UCSD-AML1 (cell line): Measurements from ENCODE around the gene B3GNT3.

Experiments used
- DNase-seq: peaks from one replicate; lab custom pipeline; 2025; ENCODE audit not compliant: unreplicated experiment; lab: John Stamatoyannopoulos, UW

Gene B3GNT3, protein sequence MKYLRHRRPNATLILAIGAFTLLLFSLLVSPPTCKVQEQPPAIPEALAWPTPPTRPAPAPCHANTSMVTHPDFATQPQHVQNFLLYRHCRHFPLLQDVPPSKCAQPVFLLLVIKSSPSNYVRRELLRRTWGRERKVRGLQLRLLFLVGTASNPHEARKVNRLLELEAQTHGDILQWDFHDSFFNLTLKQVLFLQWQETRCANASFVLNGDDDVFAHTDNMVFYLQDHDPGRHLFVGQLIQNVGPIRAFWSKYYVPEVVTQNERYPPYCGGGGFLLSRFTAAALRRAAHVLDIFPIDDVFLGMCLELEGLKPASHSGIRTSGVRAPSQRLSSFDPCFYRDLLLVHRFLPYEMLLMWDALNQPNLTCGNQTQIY

DNA sequence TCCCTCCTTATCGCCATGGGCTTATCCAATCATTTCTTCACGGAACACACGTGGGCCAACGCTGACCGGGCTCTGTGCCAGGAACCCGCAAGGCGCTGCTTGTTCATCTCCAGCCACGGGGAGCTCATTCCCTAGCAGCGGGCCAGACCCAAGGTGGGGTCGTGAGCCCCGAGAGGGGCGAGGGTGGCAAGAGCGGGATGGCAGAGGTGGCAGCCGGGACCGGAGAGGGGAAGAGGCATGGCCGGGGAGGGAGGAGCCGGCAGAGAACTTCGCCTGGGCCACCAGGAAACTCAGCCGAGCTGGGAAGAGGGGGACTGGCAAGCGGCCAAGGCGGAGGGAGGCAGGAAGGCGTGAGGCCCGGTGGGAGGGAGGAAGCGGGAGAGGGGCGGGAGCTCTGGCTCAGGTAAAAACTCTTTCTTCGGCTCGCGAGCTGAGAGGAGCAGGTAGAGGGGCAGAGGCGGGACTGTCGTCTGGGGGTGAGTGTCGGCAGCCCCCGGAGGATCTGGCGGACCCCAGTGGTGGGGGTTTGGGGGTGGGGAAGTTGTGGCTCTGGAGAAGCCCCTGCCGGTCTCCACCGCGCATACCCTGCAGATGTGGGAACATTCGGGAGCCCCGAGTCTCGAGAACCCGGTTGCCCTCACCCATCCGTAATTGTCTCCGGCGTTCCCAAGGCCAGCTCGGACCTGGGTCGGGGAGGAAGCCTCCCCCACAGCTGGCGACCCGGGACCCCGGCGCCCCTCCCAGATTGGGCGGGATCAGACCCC is at the start of gene B3GNT3:
B3GNT3 (plus strand) TSS at position 408 of the 764 bp plus-strand sequence. CDS start 12,670 bp downstream, outside the sequence.
- DNase-seq = peak; percentile 70

DNA sequence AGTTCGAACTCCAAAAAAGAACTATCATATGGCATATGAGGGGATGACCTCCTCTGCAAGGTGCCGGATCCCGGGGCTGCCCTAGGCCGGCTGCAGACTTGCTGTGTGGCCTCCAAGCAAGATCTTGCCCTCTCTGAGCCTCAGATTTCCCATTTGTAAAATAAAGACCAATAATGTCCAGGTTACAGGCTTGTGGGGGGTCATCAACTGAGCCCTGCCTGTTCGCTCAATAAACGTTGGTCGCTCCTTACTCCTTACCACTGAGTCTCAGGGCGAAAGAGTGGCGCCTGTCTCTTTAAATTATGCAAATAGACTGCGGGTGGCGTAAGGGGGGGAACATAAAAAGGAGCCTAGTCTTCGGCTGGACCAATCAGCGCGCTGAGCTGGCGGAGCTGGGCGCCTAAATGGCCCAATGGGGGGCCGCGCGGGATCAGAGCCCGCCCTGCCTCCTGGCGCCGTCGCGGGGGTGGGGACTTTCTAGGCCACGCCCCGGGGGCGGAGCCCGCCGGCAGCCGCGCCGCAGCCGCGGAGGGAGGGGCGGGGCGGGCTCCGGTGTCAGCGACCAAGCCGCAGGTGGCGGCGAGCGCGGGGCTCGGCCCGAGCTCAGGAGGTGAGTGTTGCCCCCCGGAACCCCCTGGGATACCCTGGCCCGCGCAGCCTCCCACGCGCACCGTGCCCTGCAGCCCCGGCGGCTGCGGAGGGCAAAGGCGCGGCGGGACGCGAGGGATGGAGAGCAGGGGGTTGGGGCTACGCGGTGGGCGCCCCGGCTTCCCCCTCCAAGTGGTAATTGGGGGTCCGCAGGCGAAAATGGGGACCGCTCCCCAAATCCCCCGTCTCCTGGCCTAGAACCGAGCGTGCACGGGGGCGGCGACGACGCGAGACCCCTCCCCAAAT is 47.5 kb upstream of the B3GNT3 start:
- peak; percentile 95 for DNase-seq

DNA sequence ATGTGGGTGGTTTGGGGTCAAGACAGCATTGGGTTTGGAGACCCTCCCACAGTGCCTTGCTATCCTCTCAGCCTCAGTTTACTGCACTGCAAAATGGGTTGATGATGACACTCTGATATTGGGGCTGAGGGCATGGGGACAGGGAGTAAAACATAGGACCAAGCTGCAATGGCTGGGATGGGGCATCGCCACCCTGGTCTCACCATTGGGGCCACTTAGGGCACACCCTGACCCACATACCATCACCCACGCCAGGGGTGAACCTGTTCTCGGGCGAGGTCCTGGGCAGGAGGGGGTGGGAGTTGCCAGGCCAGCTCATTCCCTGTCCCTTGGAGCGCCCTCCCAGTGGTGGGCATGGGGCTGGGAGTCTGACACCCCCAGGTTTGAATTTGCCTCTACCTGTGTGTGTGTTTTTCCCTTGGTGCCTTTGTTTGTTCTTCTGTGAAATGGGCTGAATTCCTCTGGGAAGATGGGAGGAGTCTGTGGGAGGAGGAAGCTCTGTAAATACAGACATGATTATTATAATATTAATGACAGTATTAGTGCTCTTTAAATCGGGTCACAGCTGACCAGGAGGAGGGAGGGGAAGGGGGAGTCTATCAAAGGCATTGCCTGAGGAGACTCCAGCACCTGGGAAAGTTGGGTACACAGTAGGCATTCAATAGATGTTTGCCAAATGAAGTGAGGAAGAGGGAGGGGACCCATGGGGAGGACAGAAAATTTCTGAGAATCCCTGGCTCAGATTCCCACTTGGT is 45.9 kb upstream of the B3GNT3 start:
- no peak for DNase-seq

DNA sequence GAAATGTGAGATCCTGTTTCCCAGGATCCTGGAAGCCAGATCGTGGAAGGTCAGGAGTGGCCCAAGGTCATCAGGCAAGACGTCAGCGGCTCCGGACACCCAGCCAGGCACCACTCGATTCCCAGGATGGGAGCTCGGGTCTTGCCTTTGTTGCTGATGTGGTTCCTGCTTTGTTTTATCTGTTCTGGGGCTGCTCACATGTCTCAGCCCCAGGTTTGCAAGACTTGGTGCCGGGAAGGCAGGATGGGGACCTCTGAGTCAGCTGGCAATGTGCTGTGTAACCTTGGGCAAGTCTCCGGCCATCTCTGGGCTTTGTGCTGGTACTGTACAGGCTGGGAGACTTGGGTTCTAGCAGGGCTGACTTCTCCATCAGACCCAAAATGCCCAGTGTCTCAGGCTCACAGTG is 45.0 kb upstream of the B3GNT3 start:
- DNase-seq = no peak

DNA sequence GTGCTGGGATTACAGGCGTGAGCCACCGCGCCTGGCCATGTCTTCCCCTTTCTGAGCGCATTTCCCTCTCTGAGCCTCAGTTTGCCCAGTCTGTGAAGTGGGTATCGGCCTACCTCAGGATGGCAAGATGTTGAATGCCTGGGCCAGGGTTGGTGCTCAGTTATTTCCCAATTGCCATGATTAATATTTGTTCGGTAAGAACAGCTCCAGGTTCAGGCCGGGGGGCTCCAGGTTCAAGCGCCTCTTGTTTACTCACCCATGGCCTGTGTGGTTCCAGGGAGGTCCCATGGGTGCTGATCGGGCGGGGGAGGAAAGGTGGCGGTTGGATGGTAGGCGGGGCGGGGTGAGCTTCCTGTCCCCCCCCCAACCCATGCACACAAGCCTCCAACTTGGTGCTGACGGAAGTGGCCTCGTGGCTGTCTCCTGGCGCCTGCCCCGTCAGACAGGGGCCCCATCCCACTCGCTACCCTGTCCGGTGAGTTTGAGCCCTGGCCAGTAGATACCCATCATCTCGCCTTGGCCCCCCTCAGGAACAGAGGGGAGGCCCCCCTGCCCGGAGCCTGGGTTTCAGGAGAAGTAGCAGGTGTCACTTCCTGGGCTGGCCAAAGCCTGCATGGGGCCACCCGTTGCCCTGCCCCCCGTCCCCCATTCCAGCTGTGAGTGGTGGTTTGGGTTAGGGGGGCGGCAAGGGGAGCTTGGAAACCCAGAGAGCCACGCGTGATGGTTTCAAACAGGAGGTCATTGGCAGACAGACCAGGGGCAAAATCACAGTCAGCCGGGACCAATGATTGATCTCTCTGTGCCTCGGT is 43.6 kb upstream of the B3GNT3 start, which contains the start of gene FCHO1:
FCHO1 (plus strand) TSS at position 375 of the 809 bp plus-strand sequence. CDS start 3,688 bp downstream, outside the sequence.
- DNase-seq = peak; percentile 83

DNA sequence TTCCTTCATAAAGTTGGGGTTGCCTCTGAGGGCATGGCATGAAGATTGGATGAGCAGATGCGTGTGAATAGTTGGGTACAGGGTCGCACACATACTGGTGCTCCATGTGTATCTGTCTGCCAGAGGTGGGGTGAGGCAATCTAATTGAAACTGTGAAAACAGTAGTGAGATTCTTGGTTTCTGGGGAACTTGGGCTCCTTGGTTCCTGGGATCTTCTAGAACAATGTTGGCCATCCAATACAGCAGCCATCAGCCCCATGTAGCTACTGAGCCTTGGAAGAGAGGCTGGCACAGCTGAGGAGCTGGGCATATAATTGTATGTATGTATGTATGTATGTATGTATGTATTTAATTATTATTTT is 43.0 kb upstream of the B3GNT3 start:
- DNase-seq = no peak

DNA sequence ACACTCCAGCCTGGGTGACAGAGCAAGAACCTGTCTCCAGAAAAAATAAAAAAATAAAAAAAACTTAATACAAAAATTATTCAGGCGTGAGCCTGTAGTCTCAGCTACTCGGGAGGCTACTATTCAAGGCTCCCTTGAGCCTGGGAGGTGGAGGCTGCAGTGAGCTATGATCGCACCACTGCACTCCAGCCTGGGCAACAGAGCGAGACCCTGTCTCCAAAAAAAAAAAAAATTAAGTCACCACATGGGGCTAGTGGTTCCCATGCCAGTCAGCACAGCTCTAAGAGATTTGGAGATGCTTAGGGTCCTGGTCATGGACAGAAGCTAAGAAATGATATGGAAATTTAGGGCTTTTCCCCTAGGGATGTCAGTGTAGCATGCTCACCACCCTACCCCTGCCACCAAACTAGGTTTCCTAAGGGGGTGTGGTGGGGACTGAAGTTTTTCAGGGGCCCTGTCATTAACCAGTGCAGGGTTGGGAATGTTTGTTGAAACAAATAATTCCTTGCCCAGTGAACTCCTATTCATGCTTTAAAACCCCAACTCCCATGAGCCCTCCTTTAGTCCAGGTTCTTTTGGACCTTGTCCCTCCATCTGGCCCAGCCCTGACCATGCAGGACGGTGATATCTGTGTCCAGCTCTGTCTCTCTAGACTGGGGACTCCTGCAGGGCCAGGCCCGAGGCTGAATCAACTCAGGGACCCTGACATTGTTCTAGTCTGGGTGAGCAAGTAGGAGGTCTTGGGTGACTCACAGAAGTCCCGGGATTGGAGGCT is 41.9 kb upstream of the B3GNT3 start:
- DNase-seq = no peak

DNA sequence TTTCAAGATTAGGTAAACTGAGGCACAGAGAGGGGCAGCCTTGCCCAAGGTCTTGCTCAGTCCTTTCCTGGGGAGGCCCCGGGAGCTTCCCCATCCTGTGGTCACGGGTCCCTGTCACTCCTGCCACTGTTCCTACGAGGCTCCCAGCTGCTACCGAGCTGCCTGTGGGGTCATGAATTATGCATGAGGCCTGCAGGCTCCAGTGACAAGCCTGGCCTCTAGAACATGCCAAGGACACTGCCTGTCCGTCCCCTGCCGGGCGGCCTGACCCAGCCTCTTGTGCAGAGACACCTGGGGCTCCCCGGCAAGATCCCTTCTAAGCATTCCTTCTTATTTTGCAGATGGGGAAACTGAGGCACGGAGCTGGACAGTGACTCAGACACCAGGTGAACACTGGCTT is 41.0 kb upstream of the B3GNT3 start:
- no peak for DNase-seq

DNA sequence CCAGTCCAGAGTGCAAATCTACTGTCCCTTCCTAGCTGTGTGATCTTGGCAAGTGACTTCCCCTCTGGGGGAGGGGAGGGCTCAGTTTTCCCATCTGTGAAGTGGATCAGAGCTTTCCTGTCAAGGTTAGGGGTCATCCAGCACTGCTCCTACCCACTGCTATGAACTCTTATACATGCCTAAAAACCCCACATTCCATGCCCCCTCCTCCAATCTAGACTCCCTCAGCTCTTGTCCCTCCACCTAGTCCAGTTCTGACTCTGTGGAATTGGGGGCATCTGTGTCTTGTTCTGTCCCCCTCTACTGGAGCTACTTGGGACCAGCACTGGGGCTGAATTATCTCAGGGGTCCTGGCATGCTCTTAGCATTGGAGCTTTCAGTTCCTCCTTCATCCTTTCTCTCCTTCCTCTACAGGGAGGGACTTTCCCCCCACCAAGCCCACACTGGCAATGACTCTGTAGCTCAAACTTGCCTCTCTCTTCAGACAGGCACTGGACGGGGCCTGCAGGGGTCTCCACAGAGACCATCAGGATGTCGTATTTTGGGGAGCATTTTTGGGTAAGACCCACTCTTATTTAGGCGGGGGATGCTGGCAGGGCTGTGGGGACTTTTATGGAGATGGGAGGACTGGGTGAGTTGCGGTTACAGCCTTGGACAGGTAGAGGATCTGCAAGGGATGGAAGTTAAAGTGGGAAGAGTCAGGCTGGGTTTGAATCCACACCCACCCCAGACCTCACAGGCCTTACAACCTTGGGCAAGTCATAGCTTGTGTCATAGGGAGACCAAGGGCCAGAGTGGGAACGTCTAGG is 40.1 kb upstream of the B3GNT3 start:
- DNase-seq = no peak

DNA sequence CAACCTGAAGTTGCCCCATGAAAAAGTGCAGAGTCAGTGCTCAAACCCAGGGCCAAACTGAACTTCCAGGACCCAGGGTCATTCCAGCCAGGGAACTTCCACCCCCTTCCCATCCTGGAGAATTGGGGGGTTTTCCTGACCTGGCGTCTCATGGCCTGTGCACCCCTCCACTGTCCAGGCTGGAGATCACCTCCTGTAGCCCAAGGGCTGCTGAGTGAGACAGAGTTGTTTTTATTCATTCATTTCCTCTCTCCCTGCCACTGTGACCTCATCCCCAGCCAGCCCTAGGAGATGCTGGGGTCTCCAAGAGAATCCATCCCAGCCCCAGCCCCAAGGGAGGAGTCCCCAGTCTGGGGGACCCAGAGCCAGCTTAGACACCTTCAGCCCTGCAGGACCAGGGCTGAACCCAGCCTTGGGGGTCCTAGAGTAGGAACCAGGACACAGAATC is 39.5 kb upstream of the B3GNT3 start:
- DNase-seq = no peak

DNA sequence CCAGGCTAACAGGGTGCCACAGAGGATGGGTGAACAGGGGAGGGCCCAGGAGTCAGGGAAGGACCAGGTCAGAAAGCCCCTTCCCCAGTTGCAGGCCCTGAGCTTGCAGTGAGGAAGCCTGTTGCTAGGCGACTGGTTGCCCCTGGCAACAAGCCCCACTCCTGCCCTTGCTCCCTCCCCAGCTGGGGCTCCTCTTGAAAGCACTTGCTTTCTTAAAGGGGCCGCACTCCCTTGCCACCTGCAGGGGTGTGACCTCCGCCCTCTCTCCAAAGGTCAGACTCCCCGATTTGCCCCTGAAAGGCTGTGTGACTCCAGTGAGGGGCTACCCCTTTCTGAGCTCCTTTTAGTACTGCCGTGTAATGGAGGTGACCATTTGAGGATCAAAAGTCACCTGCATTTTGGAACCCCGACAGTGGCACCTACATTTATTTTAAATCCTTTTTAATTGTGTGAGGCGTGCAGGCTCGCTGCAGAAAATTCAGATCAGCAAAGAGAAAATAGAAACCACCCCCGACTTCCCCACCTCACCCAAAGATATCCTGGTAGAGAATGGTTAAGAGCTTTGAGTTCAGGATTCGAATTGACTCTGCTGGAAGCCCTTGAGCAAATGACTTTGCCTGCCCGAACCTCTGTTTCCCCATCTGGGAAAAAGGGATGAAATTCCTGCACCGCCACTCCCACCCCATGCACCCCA is 38.8 kb upstream of the B3GNT3 start:
- DNase-seq = no peak

DNA sequence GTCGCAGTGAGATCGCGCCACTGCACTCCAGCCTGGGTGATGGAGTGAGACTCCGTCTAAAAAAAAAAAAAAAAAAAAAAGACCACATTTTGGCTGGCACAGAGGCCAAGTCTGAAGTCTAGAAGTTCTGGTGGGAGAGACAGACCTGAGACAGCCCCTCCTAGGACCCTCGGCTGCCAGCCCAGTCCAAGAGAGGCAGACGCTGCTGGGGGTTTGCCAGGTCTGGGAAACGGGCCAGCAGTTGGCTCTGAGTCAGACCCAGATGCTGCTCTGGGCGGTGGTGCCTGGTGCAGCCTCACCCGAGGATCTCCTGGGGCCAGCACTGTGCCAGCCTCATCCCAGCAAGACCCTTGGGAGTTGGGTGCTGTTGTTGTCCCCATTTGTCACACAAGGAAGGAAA is 37.8 kb upstream of the B3GNT3 start:
- no peak for DNase-seq

DNA sequence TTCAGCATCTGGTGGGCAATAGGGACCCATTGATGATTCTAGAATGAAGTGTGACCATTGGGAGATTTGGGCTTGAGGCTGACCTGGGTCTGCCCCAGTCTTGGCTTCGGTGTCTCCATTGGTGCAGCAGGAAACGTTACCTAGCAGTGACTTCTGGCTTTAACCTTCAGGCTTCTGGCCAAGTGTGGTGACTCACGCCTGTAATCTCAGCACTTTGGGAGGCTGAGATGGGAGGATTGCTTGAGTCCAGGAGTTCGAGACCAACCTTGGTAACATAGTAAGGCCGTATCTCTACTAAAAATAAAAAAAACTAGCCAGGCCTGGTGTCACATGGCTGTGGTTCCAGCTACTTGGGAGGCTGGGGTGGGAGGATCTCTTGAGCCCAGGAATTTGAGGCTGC is 36.4 kb upstream of the B3GNT3 start:
- DNase-seq = no peak

DNA sequence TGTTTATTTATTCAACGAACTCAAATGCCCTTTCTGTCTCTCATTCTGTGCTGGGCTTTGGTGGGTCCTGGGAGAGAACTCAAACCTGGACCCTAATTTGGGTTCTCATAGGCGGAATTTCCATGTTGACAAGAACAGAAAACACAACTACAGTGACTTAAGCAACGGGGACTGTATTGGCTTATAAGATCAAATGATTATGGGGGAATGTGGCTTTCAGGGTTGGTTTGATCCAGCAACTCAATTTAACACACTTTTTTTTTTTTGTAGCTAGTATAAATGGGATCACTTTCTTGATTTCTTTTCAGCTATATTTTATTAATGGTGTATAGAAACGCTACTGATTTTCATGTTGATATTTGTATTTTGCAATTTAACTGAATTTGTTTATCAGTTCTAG is 33.8 kb upstream of the B3GNT3 start:
- no peak for DNase-seq

DNA sequence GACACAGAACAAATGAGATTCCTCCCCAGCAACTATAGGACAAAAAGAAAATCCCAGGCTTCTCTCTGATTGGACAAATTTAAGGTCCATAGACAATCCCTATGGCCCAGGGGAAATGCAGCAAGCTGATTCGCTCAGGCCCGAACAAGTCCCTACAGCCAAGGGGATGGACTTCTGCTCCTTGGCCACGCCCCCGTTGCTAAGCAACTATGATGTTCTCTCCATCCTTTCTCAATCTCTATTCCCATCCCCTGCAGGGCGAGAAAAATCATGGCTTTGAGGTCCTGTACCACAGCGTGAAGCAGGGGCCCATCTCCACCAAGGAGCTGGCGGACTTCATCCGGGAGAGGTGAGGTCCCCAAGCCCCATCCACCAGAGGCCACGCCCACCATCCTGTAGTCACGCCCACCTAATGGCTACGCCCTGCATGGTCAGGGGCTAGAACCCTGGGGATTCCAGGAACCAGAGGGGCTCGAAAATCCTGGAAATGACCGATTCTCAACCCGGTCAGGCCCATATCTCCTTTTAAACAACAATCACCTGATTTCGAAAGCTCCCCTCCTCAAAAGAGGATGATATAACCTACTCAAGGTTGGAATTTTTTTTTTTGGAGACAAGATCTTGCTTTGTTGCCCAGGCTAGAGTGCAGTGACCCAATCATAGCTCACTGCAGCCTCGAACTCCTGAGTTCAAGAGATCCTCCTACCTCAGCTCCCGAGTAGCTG is 32.3 kb upstream of the B3GNT3 start:
- peak; percentile 19 for DNase-seq

DNA sequence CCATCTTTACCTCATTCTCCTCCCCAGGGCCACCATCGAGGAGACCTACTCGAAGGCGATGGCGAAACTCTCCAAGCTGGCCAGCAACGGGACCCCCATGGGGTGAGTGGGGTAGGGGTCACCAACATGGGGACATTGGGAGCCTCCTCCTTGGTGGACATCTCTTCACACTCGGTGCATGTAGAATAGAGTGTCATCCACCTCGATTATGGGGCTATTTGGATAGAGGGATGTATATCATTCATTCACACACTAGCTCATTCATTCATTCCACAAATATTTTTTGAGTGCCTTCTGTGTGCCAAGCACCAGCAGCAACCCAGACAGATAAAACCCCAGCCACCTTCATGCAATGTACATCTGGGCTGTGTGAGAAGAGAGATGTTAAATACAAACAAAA is 30.6 kb upstream of the B3GNT3 start:
- DNase-seq = no peak

DNA sequence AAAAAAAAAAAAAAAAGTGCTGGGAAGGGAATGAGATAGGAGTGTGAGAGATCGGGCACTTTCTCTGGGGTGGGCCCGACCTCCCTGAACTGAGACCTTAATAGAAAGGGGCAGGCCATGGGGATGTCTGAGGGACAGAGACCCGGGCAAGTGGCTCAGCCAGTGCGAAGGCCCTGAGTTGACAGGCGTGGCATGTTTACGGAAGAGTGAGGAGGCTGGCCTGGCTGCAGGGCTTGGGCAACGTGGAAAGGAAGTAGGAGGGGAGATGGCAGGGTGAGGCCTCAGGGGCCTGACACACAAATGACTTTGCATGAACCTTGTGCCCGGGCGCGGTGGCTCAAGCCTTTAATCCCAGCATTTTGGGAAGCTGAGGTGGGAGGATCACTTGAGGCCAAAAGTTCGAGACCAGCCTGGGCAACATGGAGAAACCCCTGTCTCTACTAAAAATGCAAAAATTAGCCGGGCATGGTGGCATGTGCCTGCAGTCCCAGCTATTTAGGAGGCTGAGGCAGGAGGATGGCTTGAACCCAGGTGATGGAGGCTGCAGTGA is 29.8 kb upstream of the B3GNT3 start:
- peak; percentile 84 for DNase-seq
